H9 (cell line): ENCODE results near the gene GSN. TPM values are rescaled to one million over a fixed set of nuclear protein-coding genes. Genes with fewer than 3 reads are reported as not detected.

ENCODE experiments used
- DNase-seq: peaks from one replicate; pipeline ENCODE4 v3.0.0-alpha.2; 2017
- H2AFZ ChIP-seq: one replicate; pipeline ENCODE4 v1.6.1; 2013; ENCODE audit warnings: mild to moderate bottlenecking, low read length, control low read depth, moderate library complexity
- H2AK5ac ChIP-seq: 2 replicates; pipeline ENCODE4 v1.6.1; 2013; ENCODE audit warnings: low read length, control low read depth, mixed read lengths; ENCODE audit not compliant: insufficient read length
- H2BK120ac ChIP-seq: one replicate; pipeline ENCODE4 v1.6.1; 2013; ENCODE audit warnings: low read depth, mild to moderate bottlenecking, low read length, control low read depth, inconsistent platforms; ENCODE audit not compliant: poor library complexity, severe bottlenecking
- H2BK12ac ChIP-seq: 2 replicates; pipeline ENCODE4 v1.6.1; 2013; ENCODE audit warnings: low read length, control low read depth, mixed read lengths, low read depth; ENCODE audit not compliant: insufficient read length
- H2BK15ac ChIP-seq: 2 replicates; pipeline ENCODE4 v1.6.1; 2013; ENCODE audit warnings: low read depth, low read length, control low read depth
- H2BK20ac ChIP-seq: one replicate; pipeline ENCODE4 v1.6.1; 2013; ENCODE audit warnings: low read depth, mild to moderate bottlenecking, low read length, control low read depth, inconsistent platforms; ENCODE audit not compliant: poor library complexity, severe bottlenecking
- H2BK5ac ChIP-seq: 2 replicates; pipeline ENCODE4 v1.6.1; 2013; ENCODE audit warnings: low read length, control low read depth, mixed read lengths; ENCODE audit not compliant: insufficient read length
- H3K14ac ChIP-seq: 2 replicates; pipeline ENCODE4 v1.6.1; 2013; ENCODE audit warnings: low read length, control low read depth; ENCODE audit not compliant: insufficient read depth
- H3K18ac ChIP-seq: 2 replicates; pipeline ENCODE4 v1.6.1; 2013; ENCODE audit warnings: low read depth, mild to moderate bottlenecking, mixed read lengths, low read length, control low read depth; ENCODE audit not compliant: insufficient read length
- H3K23ac ChIP-seq: 2 replicates; pipeline ENCODE4 v1.6.1; 2013; ENCODE audit warnings: low read length, control low read depth, mixed read lengths, low read depth; ENCODE audit not compliant: insufficient read length
- H3K23me2 ChIP-seq: 2 replicates; pipeline ENCODE4 v1.6.1; 2013; ENCODE audit warnings: low read depth, mild to moderate bottlenecking, mixed read lengths, low read length, control low read depth; ENCODE audit not compliant: insufficient read length, poor library complexity, severe bottlenecking
- H3K27ac ChIP-seq: 2 replicates; pipeline ENCODE4 v1.5.1; 2013; ENCODE audit warnings: low read length, control low read depth, mixed read lengths, low read depth; ENCODE audit not compliant: insufficient read length
- H3K27me3 ChIP-seq: 2 replicates; pipeline ENCODE4 v1.6.1; 2013; ENCODE audit warnings: low read length, control low read depth, inconsistent platforms; ENCODE audit not compliant: insufficient read depth
- H3K4ac ChIP-seq: 2 replicates; pipeline ENCODE4 v1.6.1; 2013; ENCODE audit warnings: low read depth, mild to moderate bottlenecking, control low read depth, inconsistent platforms, low read length, moderate library complexity
- H3K4me1 ChIP-seq: 2 replicates; pipeline ENCODE4 v1.6.1; 2013; ENCODE audit warnings: low read length, control low read depth, inconsistent platforms; ENCODE audit not compliant: insufficient read depth
- H3K4me2 ChIP-seq: 2 replicates; pipeline ENCODE4 v1.6.1; 2013; ENCODE audit warnings: low read length, control low read depth, mixed read lengths; ENCODE audit not compliant: insufficient read length, insufficient read depth
- H3K56ac ChIP-seq: 2 replicates; pipeline ENCODE4 v1.6.1; 2013; ENCODE audit warnings: low read depth, mild to moderate bottlenecking, mixed read lengths, low read length, control low read depth; ENCODE audit not compliant: insufficient read length
- H3K79me1 ChIP-seq: 2 replicates; pipeline ENCODE4 v1.6.1; 2013; ENCODE audit warnings: low read depth, mild to moderate bottlenecking, moderate library complexity, low read length, control low read depth, inconsistent platforms; ENCODE audit not compliant: insufficient read depth, poor library complexity, severe bottlenecking
- H3K79me2 ChIP-seq: 2 replicates; pipeline ENCODE4 v1.6.1; 2013; ENCODE audit warnings: low read length, control low read depth, inconsistent platforms; ENCODE audit not compliant: insufficient read depth
- H3K9ac ChIP-seq: 2 replicates; pipeline ENCODE4 v1.6.1; 2013; ENCODE audit warnings: low read length, control low read depth, mixed read lengths; ENCODE audit not compliant: insufficient read length; ENCODE audit errors: extremely low read depth
- H3K9me3 ChIP-seq: one replicate; pipeline ENCODE4 v1.6.1; 2013; ENCODE audit warnings: low read depth, low read length, inconsistent platforms; ENCODE audit not compliant: control insufficient read depth
- H3T11ph ChIP-seq: one replicate; pipeline ENCODE4 v1.6.1; 2013; ENCODE audit warnings: mild to moderate bottlenecking, low read length, control low read depth, inconsistent platforms
- H4K20me1 ChIP-seq: one replicate; pipeline ENCODE4 v1.6.1; 2013; ENCODE audit not compliant: control insufficient read depth, insufficient read length, insufficient read depth
- H4K5ac ChIP-seq: 2 replicates; pipeline ENCODE4 v1.6.1; 2013; ENCODE audit warnings: low read depth, mild to moderate bottlenecking, mixed read lengths, low read length, control low read depth; ENCODE audit not compliant: insufficient read length
- H4K8ac ChIP-seq: replicated peaks from 2 replicates; pipeline ENCODE4 v1.6.1; 2013; ENCODE audit warnings: low read length, control low read depth, mixed read lengths, low read depth; ENCODE audit not compliant: insufficient read length
- H4K91ac ChIP-seq: 2 replicates; pipeline ENCODE4 v1.6.1; 2013; ENCODE audit warnings: low read depth, mild to moderate bottlenecking, moderate library complexity, mixed read lengths, low read length, control low read depth; ENCODE audit not compliant: insufficient read length
- H3K27ac Mint-ChIP-seq, 3 experiments: 2 replicates in 2 of 3; 3 replicates in 1 of 3; pipeline ENCODE4 v1.8.0; 2020 to 2021; ENCODE audit warnings: mixed read lengths in 3 of 3, mild to moderate bottlenecking in 1 of 3, moderate library complexity in 1 of 3
- H3K27me3 Mint-ChIP-seq: 2 replicates; pipeline ENCODE4 v1.8.0; 2021; ENCODE audit warnings: low read depth, mild to moderate bottlenecking, moderate library complexity, mixed read lengths
- H3K36me3 Mint-ChIP-seq, 3 experiments: 2 replicates in 2 of 3; 3 replicates in 1 of 3; pipeline ENCODE4 v1.8.0; 2020 to 2021; ENCODE audit warnings: low read depth in 3 of 3, mixed read lengths in 3 of 3; ENCODE audit not compliant: insufficient read depth in 1 of 3
- H3K4me1 Mint-ChIP-seq, 2 experiments: 2 replicates each; pipeline ENCODE4 v1.8.0; 2020; ENCODE audit warnings: mixed read lengths in 2 of 2
- H3K4me3 Mint-ChIP-seq, 2 experiments: 2 replicates in 1 of 2; 3 replicates in 1 of 2; pipeline ENCODE4 v1.8.0; 2020 to 2021; ENCODE audit warnings: mild to moderate bottlenecking in 2 of 2, mixed read lengths in 2 of 2, moderate library complexity in 1 of 2
- H3K9me3 Mint-ChIP-seq, 2 experiments: 2 replicates in 1 of 2; 3 replicates in 1 of 2; pipeline ENCODE4 v1.8.0; 2020; ENCODE audit warnings: mild to moderate bottlenecking in 2 of 2, mixed read lengths in 2 of 2, moderate library complexity in 1 of 2
- WGBS: extraction: QIAGEN DNeasy Blood & Tissue Kit; methylation state at CpG from one replicate; pipeline ENCODE4 v1.1.7; 2013; ENCODE audit warnings: missing lambda C conversion rate, low lambda C conversion rate, mixed read lengths; ENCODE audit not compliant: insufficient read length; ENCODE audit errors: extremely low coverage; 5-methylcytosine and 5-hydroxymethylcytosine counted together
- total RNA-seq: library from RNA; stranded (reverse); gene quantifications from 2 replicates; pipeline ENCODE4 v1.2.1, GENCODE V29; 2021
- TF ChIP-seq, protein P1 (sequence below): fragments of 200-600 bp; sonication (generic); conservative IDR thresholded peaks from 3 replicates; pipeline ENCODE4 v1.8.0; 2021; ENCODE audit warnings: antibody characterized with exemption, mild to moderate bottlenecking

GSN gene
- total RNA-seq, 1 experiment from 2014 or later = 14.9 TPM

DNA sequence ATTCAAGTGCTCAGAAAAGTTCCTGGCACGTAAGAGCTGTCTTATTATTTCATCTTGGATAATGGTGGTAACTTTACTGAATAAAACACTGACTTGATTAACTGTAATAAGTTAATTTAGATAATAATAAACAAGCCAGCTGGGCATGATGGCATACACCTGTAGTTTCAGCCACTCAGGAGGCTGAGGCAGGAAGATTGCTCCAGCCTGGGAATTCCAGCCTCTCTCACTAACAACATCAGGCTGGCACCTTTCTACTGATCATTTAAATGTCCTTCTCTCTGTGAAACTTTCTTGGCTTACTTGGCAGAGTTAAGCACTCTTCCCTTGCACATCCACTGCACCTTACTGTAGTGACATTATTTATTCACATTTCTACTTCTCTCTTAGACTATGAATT, 82.1 kb downstream of the GSN start:
- H3K79me1 ChIP-seq = no peaks in the 10 kb centered on the region
- H3K14ac ChIP-seq = no peak overlapping the region
- no peaks in the 10 kb centered on the region for H3K9me3 ChIP-seq
- H2BK120ac ChIP-seq = no peak overlapping the region
- H3K9me3 Mint-ChIP-seq = no peaks in the 10 kb centered on the region
- no peaks in the 10 kb centered on the region for H4K20me1 ChIP-seq
- no peak overlapping the region for H3K18ac ChIP-seq
- H3K9ac ChIP-seq = no peak overlapping the region
- TF ChIP-seq, protein P1, sequence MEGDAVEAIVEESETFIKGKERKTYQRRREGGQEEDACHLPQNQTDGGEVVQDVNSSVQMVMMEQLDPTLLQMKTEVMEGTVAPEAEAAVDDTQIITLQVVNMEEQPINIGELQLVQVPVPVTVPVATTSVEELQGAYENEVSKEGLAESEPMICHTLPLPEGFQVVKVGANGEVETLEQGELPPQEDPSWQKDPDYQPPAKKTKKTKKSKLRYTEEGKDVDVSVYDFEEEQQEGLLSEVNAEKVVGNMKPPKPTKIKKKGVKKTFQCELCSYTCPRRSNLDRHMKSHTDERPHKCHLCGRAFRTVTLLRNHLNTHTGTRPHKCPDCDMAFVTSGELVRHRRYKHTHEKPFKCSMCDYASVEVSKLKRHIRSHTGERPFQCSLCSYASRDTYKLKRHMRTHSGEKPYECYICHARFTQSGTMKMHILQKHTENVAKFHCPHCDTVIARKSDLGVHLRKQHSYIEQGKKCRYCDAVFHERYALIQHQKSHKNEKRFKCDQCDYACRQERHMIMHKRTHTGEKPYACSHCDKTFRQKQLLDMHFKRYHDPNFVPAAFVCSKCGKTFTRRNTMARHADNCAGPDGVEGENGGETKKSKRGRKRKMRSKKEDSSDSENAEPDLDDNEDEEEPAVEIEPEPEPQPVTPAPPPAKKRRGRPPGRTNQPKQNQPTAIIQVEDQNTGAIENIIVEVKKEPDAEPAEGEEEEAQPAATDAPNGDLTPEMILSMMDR = no peak
- peaks cover 0 to 14% (median 7%) of the 10 kb centered on the region in 3 experiments; a peak in 4 of 7 replicates for H3K36me3 Mint-ChIP-seq
- no peak overlapping the region for H3K27ac Mint-ChIP-seq
- H3K4ac ChIP-seq = no peak overlapping the region
- WGBS = no CpG with 5 or more reads among the region's 1 CpG
- H3K4me1 ChIP-seq = peaks cover 10% of the 10 kb centered on the region
- H3K79me2 ChIP-seq = no peaks in the 10 kb centered on the region
- no peak overlapping the region for H3K23ac ChIP-seq
- H3K27me3 ChIP-seq = no peaks in the 10 kb centered on the region
- H2BK5ac ChIP-seq = no peak overlapping the region
- H2BK12ac ChIP-seq = no peak overlapping the region
- H3K4me2 ChIP-seq = no peak overlapping the region
- no peak overlapping the region for H4K5ac ChIP-seq
- H4K91ac ChIP-seq = no peak overlapping the region
- H2AK5ac ChIP-seq = no peak overlapping the region
- no peaks in the 10 kb centered on the region for H3K23me2 ChIP-seq
- no peak overlapping the region for H2BK20ac ChIP-seq
- H3K27me3 Mint-ChIP-seq = no peaks in the 10 kb centered on the region
- H3K27ac ChIP-seq = no peak overlapping the region
- H2BK15ac ChIP-seq = no peak overlapping the region
- no peak for DNase-seq
- H3T11ph ChIP-seq = no peak overlapping the region
- no peak overlapping the region for H2AFZ ChIP-seq
- no peak overlapping the region for H3K4me3 Mint-ChIP-seq
- H3K56ac ChIP-seq = no peak overlapping the region
- H3K4me1 Mint-ChIP-seq = peaks cover 10 to 13% of the 10 kb centered on the region in 2 experiments
- no peak overlapping the region for H4K8ac ChIP-seq
